SU-DHL-6 (cell line): Measurements from ENCODE around the gene SELPLG.

ENCODE experiments used
- EZH2phosphoT487 ChIP-seq: fragments of 200-600 bp; sonication (generic), shearing (Covaris generic); conservative IDR thresholded peaks from 2 replicates; pipeline ENCODE4 v1.6.1; 2018; ENCODE audit warnings: mild to moderate bottlenecking, antibody characterized with exemption, low read length, moderate library complexity, mixed read lengths
- TF ChIP-seq, protein P1 (sequence below): fragments of 200-600 bp; sonication (generic); IDR thresholded peaks from one replicate; pipeline ENCODE4 v1.5.1; 2017; ENCODE audit warnings: antibody characterized with exemption, mild to moderate bottlenecking, low read length, moderate library complexity; ENCODE audit not compliant: insufficient read depth, poor library complexity, severe bottlenecking

DNA sequence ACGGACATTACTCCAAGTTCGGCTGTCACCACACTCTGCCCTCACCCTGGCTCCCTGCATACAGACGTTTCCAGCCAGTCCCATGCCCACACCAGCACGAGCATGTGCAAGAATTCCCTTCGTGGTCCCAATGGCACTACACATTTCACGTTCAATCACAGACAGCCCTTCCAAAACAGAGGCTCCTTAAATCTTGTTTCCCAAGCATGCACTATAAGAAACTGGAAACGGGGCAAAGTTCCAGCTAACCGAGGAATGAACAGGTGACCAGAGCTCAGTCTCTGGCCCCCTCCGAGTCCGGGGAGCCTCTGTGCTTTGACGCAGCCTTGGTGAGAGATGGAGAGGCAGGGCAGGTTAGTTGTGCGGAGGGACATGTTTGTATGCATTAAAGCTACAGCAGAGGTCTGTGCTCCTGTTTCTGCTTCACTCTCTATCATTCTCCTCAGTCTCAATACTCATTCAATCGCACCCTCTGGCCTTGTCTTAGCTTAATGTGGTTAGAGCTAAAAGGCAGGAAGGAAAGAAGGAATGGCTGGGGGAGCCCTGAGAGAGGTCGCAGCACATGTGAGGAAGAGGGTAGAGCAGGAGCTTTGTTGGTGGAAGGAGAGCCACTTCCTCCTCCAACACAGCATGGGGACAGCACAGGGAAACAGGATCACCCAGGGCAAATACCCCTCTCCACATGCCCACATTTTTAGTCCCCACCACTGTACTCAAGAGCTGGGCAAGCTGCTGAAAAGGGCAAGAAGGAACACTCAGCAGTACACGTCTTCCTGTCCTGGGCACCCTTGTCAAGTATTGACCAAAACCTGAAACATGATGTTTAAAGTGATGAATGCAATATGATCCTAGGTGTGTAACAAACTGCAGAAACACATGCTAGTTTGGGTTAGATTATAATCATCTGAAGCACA lies 12.2 kb upstream of the SELPLG start:
- TF ChIP-seq, protein P1, sequence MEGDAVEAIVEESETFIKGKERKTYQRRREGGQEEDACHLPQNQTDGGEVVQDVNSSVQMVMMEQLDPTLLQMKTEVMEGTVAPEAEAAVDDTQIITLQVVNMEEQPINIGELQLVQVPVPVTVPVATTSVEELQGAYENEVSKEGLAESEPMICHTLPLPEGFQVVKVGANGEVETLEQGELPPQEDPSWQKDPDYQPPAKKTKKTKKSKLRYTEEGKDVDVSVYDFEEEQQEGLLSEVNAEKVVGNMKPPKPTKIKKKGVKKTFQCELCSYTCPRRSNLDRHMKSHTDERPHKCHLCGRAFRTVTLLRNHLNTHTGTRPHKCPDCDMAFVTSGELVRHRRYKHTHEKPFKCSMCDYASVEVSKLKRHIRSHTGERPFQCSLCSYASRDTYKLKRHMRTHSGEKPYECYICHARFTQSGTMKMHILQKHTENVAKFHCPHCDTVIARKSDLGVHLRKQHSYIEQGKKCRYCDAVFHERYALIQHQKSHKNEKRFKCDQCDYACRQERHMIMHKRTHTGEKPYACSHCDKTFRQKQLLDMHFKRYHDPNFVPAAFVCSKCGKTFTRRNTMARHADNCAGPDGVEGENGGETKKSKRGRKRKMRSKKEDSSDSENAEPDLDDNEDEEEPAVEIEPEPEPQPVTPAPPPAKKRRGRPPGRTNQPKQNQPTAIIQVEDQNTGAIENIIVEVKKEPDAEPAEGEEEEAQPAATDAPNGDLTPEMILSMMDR, result no peak
- TF ChIP-seq EZH2phosphoT487, result no peak
